Left lung (tissue), 10 donors: ENCODE data around the gene FOXP4. TPM values are rescaled to one million over a fixed set of nuclear protein-coding genes. Genes with fewer than 3 reads are reported as not detected.
A peak's percentile ranks its signal among the peaks of the same experiment; 100 is the strongest.

Source experiments
- ATAC-seq: fragments of 200-7000 bp; cut with Tn5 transposase; one replicate; pipeline ENCODE4 v1.9.1; 2020; ENCODE audit warnings: moderate library complexity
- DNase-seq, 4 donors: peaks; one replicate each; pipeline ENCODE4 v3.0.0-alpha.2; 2013 to 2020
- H3K27ac ChIP-seq, 2 donors: fragments of 200-600 bp; sonication (generic) in 1 of 2; one replicate each; pipeline versions ENCODE4 v1.5.0 to v1.8.0; 2020 to 2021
- H3K27me3 ChIP-seq, 2 donors: fragments of 200-600 bp; sonication (generic) in 1 of 2; one replicate each; pipeline versions ENCODE4 v1.5.0 to v1.8.0; 2020 to 2021
- H3K36me3 ChIP-seq, 2 donors: fragments of 200-600 bp; sonication (generic) in 1 of 2; one replicate each; pipeline versions ENCODE4 v1.5.0 to v1.8.0; 2020 to 2021
- H3K4me1 ChIP-seq, 2 donors: fragments of 200-600 bp; one replicate each; pipeline ENCODE4 v1.8.0; 2021
- H3K4me3 ChIP-seq, 2 donors: fragments of 200-600 bp; sonication (generic) in 1 of 2; one replicate each; pipeline versions ENCODE4 v1.5.0 to v1.8.0; 2020 to 2021; ENCODE audit warnings: mild to moderate bottlenecking in 1 of 2
- H3K9me3 ChIP-seq, 2 donors: fragments of 200-600 bp; sonication (generic) in 1 of 2; one replicate each; pipeline versions ENCODE4 v1.5.0 to v1.8.0; 2020 to 2021
- intact Hi-C, 2 donors: fragments of 100-400 bp; cut with DNase I; formaldehyde crosslinking; loops; one replicate each; pipeline versions ENCODE4 v1.11.2 to v1.14.2; 2022
- polyA plus RNA-seq, 6 donors: library from polyadenylated mRNA; unstranded; fragments of 120-200 nt; gene quantifications; one replicate each; pipeline ENCODE4 v1.2.1, GENCODE V29; 2013; ENCODE audit not compliant: insufficient read length in 6 of 6
- total RNA-seq, 2 donors: library from RNA; stranded (reverse); fragmentation: NEBNext Ultra II Directional; extraction: Animal tissue kit (Norgen Biotek cat#: 25700); gene quantifications; one replicate each; pipeline ENCODE4 v1.2.1, GENCODE V29; 2021
- TF ChIP-seq, protein P1 (sequence below), 2 donors: fragments of 200-600 bp; sonication (generic) in 1 of 2; IDR thresholded peaks; one replicate each; pipeline versions ENCODE4 v1.5.0 to v1.8.0; 2021; ENCODE audit warnings: antibody characterized with exemption in 2 of 2
- donor health status: DM: no; HTN: yes; CAD: no.
- donor health status: DM: no; HTN: no; CAD: no.

The FOXP4 gene
- total and polyA plus RNA-seq, 8 donors = 26.9 to 77.9 (median 60.2) TPM

DNA sequence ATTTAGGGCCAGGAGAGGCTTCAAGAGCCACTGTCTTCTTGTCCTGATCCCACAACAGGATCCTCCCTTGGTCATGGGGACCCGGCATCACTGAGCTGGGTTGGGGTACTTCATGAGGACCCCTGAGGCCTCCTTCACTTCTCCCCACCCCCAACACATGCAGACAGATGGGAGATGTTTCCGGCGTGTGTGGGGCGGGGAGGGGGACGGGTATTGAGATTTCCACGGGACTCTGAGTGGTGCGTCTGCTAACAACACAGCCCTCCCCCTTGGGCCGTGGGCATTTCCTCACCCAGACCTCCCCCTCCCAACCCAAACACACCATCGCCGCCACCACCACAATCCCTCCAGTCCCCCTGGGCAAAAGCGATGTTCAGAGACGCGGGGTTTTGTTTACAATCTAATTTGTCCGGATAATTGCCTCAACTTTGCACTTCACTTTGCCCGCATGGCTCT lies 906 bp upstream of the FOXP4 start:
- DNase-seq (no peak), ATAC-seq (no peak)
- no peak overlapping the region for H3K27ac ChIP-seq
- intact Hi-C loops = no loop called here
- H3K9me3 ChIP-seq = no peaks in the 10 kb centered on the region
- peak overlapping the region; percentile 73 to 79 for H3K4me3 ChIP-seq
- no peaks in the 10 kb centered on the region for H3K36me3 ChIP-seq
- H3K27me3 ChIP-seq = peaks cover 0 to 51% of the 10 kb centered on the region in 2 donors
- TF ChIP-seq, protein P1, sequence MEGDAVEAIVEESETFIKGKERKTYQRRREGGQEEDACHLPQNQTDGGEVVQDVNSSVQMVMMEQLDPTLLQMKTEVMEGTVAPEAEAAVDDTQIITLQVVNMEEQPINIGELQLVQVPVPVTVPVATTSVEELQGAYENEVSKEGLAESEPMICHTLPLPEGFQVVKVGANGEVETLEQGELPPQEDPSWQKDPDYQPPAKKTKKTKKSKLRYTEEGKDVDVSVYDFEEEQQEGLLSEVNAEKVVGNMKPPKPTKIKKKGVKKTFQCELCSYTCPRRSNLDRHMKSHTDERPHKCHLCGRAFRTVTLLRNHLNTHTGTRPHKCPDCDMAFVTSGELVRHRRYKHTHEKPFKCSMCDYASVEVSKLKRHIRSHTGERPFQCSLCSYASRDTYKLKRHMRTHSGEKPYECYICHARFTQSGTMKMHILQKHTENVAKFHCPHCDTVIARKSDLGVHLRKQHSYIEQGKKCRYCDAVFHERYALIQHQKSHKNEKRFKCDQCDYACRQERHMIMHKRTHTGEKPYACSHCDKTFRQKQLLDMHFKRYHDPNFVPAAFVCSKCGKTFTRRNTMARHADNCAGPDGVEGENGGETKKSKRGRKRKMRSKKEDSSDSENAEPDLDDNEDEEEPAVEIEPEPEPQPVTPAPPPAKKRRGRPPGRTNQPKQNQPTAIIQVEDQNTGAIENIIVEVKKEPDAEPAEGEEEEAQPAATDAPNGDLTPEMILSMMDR (IDR thresholded peaks at IDR 0.05) = no peak
- peaks cover 5 to 47% of the 10 kb centered on the region in 2 donors for H3K4me1 ChIP-seq

- peaks cover 0 to 51% of the 10 kb centered on the region in 2 donors for H3K27me3 ChIP-seq
- peak overlapping the region; percentile 73 to 79 for H3K4me3 ChIP-seq
- intact Hi-C loops = no loop called here
Observed at GRCh38 chr6:41546475-41546865, 289 bp downstream of the FOXP4 start.

DNA sequence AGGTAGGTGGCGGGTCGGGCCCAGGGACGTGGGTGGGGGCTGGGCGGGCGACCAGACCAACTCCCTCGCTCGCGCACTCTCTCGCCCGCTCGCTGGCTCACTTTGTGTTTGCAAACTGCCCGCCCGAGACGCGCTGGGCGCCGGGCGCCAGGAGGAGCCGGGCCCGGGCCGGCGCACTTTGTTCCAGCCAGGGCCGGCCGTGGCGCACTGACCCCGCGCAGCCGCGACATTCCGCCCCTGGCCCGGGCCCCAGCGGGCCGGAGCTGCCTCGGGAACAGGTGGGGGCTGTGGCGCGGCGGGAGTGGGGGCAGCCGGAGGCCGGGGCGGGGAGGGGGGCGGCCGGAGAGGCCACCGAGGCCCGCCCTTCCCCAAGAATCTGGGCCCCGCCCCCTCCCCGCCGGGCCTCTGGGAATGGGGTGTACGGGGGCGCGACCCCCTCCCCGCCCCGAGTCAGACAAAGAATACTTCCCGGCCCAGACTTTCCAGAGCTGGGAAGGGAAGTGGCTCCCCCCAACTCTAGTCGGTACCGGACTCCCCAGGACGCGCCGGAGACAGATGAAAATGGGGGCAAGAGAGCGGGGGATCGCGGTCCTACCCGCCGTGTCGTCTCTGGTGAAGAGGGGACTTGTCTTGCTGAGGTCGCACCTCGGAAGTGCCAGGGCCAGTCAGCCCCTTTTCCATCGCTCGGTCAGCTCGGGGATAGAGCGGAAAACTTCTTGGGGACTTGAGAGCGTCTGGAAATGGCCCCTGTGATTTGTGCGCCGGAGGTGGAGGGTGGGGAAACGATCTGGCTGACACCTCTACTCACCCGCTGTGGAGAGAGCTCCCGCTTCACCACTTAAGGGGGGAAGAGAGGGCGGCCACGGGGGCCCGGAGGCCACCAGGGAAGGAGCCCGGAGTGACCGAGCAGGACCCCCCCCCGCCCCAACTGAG lies 951 bp downstream of the FOXP4 start:
- intact Hi-C loops = no loop called here
- H3K4me1 ChIP-seq = peaks cover 5 to 55% of the 10 kb centered on the region in 2 donors
- H3K4me3 ChIP-seq = peak overlapping the region; percentile 73 to 79

More at GRCh38 chr6:41546475-41546865, 289 bp downstream of the FOXP4 start:
- Histone ChIP-seq H3K27ac (peak overlapping the region; percentile 33 to 73), H3K4me1 (peaks cover 5 to 55% of the 10 kb centered on the region in 2 donors), H3K9me3 (no peaks in the 10 kb centered on the region), H3K36me3 (peaks cover 0 to 6% of the 10 kb centered on the region in 2 donors)
- no peak for ATAC-seq
- peak in 1 of 4 donors; percentile 67 for DNase-seq
- TF ChIP-seq, protein P1 (IDR thresholded peaks at IDR 0.05) = no peak

GRCh38 chr6:41547799-41548097 lies 1.6 kb downstream of the FOXP4 start:
- Histone ChIP-seq H3K36me3 (peaks cover 0 to 7% of the 10 kb centered on the region in 2 donors), H3K4me3 (peak overlapping the region; percentile 73 to 79), H3K27me3 (peaks cover 0 to 51% of the 10 kb centered on the region in 2 donors), H3K9me3 (no peaks in the 10 kb centered on the region), H3K4me1 (peaks cover 5 to 55% of the 10 kb centered on the region in 2 donors), H3K27ac (no peak overlapping the region)
- DNase-seq = no peak
- peak; percentile 16 for ATAC-seq
- TF ChIP-seq, protein P1 (IDR thresholded peaks at IDR 0.05) = no peak
- intact Hi-C loops = no loop called here

More for the DNA sequence above, 951 bp downstream of the FOXP4 start:
- TF ChIP-seq, protein P1 (IDR thresholded peaks at IDR 0.05) = no peak
- H3K27me3 ChIP-seq = peaks cover 0 to 51% of the 10 kb centered on the region in 2 donors
- H3K36me3 ChIP-seq = peaks cover 0 to 7% of the 10 kb centered on the region in 2 donors
- ATAC-seq (peak; percentile 24), DNase-seq (peak in 2 of 4 donors; percentile 39 to 86)
- H3K9me3 ChIP-seq = no peaks in the 10 kb centered on the region
- peak overlapping the region; percentile 33 to 73 for H3K27ac ChIP-seq
